Endothelial cell (in vitro differentiated cells): ENCODE measurements around the gene ASMTL. TPM values are rescaled to one million over a fixed set of nuclear protein-coding genes. Genes with fewer than 3 reads are reported as not detected.

Experiments used
- DNase-seq: peaks from one replicate; pipeline ENCODE4 v3.0.0; 2021; ENCODE audit warnings: low spot score
- H3K27ac Mint-ChIP-seq: one replicate; pipeline ENCODE4 v1.8.0; 2021; ENCODE audit warnings: mixed read lengths, inconsistent platforms; ENCODE audit not compliant: unreplicated experiment
- H3K27me3 Mint-ChIP-seq: one replicate; pipeline ENCODE4 v1.8.0; 2021; ENCODE audit warnings: mild to moderate bottlenecking, moderate library complexity, mixed read lengths, inconsistent platforms; ENCODE audit not compliant: unreplicated experiment
- H3K36me3 Mint-ChIP-seq: one replicate; pipeline ENCODE4 v1.8.0; 2021; ENCODE audit warnings: mild to moderate bottlenecking, low read depth, mixed read lengths, inconsistent platforms; ENCODE audit not compliant: unreplicated experiment
- H3K4me1 Mint-ChIP-seq: one replicate; pipeline ENCODE4 v1.8.0; 2021; ENCODE audit warnings: mild to moderate bottlenecking, mixed read lengths, inconsistent platforms; ENCODE audit not compliant: unreplicated experiment
- H3K4me3 Mint-ChIP-seq: one replicate; pipeline ENCODE4 v1.8.0; 2021; ENCODE audit warnings: mild to moderate bottlenecking, mixed read lengths, inconsistent platforms; ENCODE audit not compliant: unreplicated experiment
- H3K9me3 Mint-ChIP-seq: one replicate; pipeline ENCODE4 v1.8.0; 2021; ENCODE audit warnings: mixed read lengths, inconsistent platforms; ENCODE audit not compliant: unreplicated experiment
- total RNA-seq: library from RNA; stranded (reverse); fragmentation: NEBNext Ultra II Directional; extraction: Animal tissue kit (Norgen Biotek cat#: 25700); gene quantifications from one replicate; pipeline ENCODE4 v1.2.1, GENCODE V29; 2021; ENCODE audit not compliant: unreplicated experiment
- TF ChIP-seq, protein P1 (sequence below): fragments of 200-600 bp; sonication (generic); IDR thresholded peaks from one replicate; pipeline ENCODE4 v1.5.0; 2021; ENCODE audit warnings: antibody characterized with exemption; ENCODE audit not compliant: unreplicated experiment

The ASMTL gene
- total RNA-seq, 1 donor from 2014 or later: 25.8 TPM

DNA sequence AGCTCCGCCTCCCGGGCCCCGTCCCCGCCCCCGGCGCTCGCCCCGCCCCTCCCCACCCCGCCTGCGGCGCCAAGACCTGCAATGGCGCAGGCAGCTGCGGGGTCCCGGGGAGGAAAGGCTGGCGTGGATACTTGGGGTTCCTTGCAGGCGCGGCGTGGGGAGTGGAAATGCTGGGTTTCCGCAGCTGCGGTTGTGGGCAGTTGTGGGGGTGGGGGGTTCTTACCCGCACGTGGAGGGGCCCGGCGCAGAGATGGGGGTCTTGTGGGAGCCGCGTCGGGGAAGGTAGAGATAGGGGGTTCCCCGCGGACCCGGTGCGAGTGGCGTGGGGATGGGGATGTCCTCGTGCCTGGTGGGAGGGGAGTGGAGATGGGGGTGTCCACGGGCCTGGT lies 680 bp upstream of the ASMTL start:
- TF ChIP-seq, protein P1, sequence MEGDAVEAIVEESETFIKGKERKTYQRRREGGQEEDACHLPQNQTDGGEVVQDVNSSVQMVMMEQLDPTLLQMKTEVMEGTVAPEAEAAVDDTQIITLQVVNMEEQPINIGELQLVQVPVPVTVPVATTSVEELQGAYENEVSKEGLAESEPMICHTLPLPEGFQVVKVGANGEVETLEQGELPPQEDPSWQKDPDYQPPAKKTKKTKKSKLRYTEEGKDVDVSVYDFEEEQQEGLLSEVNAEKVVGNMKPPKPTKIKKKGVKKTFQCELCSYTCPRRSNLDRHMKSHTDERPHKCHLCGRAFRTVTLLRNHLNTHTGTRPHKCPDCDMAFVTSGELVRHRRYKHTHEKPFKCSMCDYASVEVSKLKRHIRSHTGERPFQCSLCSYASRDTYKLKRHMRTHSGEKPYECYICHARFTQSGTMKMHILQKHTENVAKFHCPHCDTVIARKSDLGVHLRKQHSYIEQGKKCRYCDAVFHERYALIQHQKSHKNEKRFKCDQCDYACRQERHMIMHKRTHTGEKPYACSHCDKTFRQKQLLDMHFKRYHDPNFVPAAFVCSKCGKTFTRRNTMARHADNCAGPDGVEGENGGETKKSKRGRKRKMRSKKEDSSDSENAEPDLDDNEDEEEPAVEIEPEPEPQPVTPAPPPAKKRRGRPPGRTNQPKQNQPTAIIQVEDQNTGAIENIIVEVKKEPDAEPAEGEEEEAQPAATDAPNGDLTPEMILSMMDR: no peak
- Mint-ChIP-seq H3K4me3 (peak overlapping the region; percentile 76), H3K36me3 (peaks cover 18% of the 10 kb centered on the region), H3K4me1 (peaks cover 7% of the 10 kb centered on the region), H3K27ac (no peak overlapping the region), H3K9me3 (peaks cover 11% of the 10 kb centered on the region), H3K27me3 (peaks cover 13% of the 10 kb centered on the region)
- no peak for DNase-seq

DNA sequence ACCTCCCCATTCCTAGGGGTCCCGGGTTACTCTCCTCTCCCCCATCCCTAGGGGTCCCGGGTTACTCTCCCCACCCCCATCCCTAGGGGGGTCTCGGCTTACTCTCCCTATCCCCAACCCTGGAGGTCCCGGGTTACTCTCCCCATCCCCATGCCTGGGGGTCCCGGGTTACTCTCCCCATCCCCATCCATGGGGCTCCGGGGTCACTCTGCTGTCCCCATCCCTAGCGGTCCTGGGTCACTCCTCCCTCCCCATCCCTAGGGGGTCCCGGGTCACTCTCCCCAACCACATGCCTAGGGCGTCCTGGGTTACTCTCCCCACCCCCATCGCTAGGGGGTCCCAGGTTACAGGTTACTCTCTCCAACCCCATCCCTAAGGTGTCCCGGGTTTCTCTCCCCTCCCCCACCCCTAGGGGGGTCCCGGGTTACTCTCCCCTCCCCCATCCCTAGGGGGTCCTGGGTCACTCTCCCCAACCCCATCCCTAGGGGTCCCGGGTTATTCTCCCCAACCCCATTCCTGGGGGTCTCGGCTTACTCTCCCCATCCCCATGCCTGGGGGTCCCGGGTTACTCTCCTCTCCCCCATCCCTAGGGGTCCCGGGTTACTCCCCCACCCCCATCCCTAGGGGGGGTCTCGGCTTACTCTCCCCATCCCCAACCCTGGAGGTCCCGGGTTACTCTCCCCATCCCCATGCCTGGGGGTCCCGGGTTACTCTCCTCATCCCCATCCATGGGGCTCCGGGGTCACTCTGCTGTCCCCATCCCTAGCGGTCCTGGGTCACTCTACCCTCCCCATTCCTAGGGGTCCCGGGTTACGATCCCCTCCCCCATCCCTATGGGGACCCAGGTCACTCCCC lies 821 bp downstream of the ASMTL start:
- peak overlapping the region; percentile 85 for H3K4me3 Mint-ChIP-seq
- peak; percentile 30 for DNase-seq
- peaks cover 33% of the 10 kb centered on the region for H3K36me3 Mint-ChIP-seq
- H3K27ac Mint-ChIP-seq: no peak overlapping the region
- H3K9me3 Mint-ChIP-seq: peaks cover 20% of the 10 kb centered on the region
- TF ChIP-seq, protein P1: no peak
- H3K27me3 Mint-ChIP-seq: peaks cover 18% of the 10 kb centered on the region
- peaks cover 10% of the 10 kb centered on the region for H3K4me1 Mint-ChIP-seq

DNA sequence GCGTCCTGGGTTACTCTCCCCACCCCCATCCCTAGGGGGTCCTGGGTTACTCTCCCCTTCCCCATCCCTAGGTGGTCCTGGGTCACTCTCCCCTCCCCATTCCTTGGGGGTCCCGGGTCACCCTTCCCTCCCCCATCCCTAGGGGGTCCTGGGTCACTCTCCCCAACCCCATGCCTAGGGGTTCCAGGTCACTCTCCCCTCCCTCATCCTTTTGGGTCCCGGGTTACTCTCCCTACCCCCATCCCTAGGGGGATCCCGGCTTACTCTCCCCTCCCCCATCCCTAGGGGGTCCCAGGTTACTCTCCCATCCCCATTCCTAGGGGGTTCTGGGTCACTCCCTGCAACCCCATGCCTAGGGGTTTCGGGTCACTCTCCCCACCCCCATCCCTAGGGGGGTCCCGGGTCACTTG lies 1.5 kb downstream of the ASMTL start:
- Mint-ChIP-seq H3K27ac (no peak overlapping the region), H3K4me1 (peaks cover 10% of the 10 kb centered on the region), H3K27me3 (peaks cover 18% of the 10 kb centered on the region), H3K36me3 (peaks cover 36% of the 10 kb centered on the region), H3K9me3 (peaks cover 20% of the 10 kb centered on the region), H3K4me3 (no peak overlapping the region)
- no peak for DNase-seq
- TF ChIP-seq, protein P1: no peak

DNA sequence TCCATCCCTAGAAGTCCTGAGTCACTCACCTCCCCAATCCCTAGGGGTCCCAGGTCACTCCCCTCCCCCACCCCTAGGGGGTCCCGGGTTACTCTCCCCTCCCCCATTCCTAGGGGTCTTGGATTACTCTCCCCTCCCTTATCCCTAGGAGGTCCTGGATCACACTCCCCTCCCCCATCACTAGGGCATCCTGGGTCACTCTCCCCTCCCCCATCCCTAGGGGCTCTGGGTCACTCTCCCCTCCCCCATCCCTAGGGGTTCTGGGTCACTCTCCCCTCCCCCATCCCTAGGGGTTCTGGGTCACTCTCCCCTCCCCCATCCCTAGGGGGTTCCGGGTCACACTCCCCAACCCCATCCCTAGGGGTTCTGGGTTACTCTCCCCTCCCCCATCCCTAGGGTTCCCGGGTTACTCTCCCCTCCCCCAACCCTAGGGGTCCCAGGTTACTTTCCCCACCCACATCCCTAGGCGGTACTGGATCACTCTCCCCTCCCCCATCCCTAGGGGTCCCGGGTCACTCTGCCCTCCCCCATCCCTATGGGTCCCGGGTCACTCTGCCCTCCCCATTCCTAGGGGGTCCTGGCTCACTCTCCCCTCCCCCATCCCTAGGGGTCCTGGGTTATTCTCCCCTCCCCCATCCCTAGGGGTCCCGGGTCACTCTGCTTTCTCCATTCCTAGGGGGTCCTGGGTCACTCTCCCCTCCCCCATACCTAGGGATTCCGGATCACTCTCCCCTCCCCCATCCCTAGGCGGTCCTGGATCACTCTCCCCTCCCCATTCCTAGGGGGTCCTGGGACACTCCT lies 2.1 kb downstream of the ASMTL start:
- Mint-ChIP-seq H3K27me3 (peaks cover 18% of the 10 kb centered on the region), H3K4me3 (no peak overlapping the region), H3K9me3 (peaks cover 20% of the 10 kb centered on the region), H3K4me1 (peaks cover 10% of the 10 kb centered on the region), H3K27ac (no peak overlapping the region), H3K36me3 (peaks cover 40% of the 10 kb centered on the region)
- no peak for DNase-seq
- TF ChIP-seq, protein P1: no peak

DNA sequence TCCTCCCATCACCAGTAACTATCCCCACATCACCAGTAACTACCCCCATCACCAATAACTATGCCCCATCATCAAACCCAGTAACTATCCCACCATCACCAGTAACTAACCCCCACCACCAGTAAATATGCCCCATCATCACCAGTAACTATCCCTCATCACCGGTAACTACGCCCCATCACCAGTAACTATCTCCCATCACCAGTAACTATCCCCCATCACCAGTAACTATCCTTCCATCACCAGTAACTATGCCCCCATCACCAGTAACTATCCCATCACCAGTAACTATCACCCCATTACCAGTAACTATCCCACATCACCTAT lies 2.9 kb downstream of the ASMTL start:
- no peak overlapping the region for H3K27ac Mint-ChIP-seq
- peaks cover 22% of the 10 kb centered on the region for H3K27me3 Mint-ChIP-seq
- H3K9me3 Mint-ChIP-seq: peaks cover 26% of the 10 kb centered on the region
- H3K4me1 Mint-ChIP-seq: peaks cover 10% of the 10 kb centered on the region
- TF ChIP-seq, protein P1: no peak
- DNase-seq: no peak
- peaks cover 45% of the 10 kb centered on the region for H3K36me3 Mint-ChIP-seq
- H3K4me3 Mint-ChIP-seq: peak overlapping the region; percentile 9
